Glutamatergic neuron (in vitro differentiated cells): ENCODE results near the gene ADRM1. TPM values are rescaled to one million over a fixed set of nuclear protein-coding genes. Genes with fewer than 3 reads are reported as not detected.

Experiments
- DNase-seq: peaks from one replicate; pipeline ENCODE4 v3.0.0; 2022
- H3K27ac Mint-ChIP-seq: one replicate; pipeline ENCODE4 v1.8.0; 2020; ENCODE audit warnings: mild to moderate bottlenecking, mixed read lengths, inconsistent platforms; ENCODE audit not compliant: unreplicated experiment
- H3K27me3 Mint-ChIP-seq: one replicate; pipeline ENCODE4 v1.8.0; 2020; ENCODE audit warnings: mild to moderate bottlenecking, moderate library complexity, mixed read lengths, inconsistent platforms; ENCODE audit not compliant: unreplicated experiment
- H3K36me3 Mint-ChIP-seq: one replicate; pipeline ENCODE4 v1.8.0; 2020; ENCODE audit warnings: mild to moderate bottlenecking, mixed read lengths, inconsistent platforms; ENCODE audit not compliant: unreplicated experiment
- H3K4me1 Mint-ChIP-seq: one replicate; pipeline ENCODE4 v1.8.0; 2020; ENCODE audit warnings: mild to moderate bottlenecking, low read depth, mixed read lengths, inconsistent platforms; ENCODE audit not compliant: unreplicated experiment
- H3K4me3 Mint-ChIP-seq: one replicate; pipeline ENCODE4 v1.8.0; 2020; ENCODE audit warnings: mild to moderate bottlenecking, mixed read lengths, inconsistent platforms; ENCODE audit not compliant: unreplicated experiment
- H3K9me3 Mint-ChIP-seq: one replicate; pipeline ENCODE4 v1.8.0; 2020; ENCODE audit warnings: mild to moderate bottlenecking, moderate library complexity, mixed read lengths, inconsistent platforms; ENCODE audit not compliant: unreplicated experiment
- total RNA-seq: library from RNA; stranded (reverse); fragmentation: NEBNext Ultra II Directional; extraction: Animal tissue kit (Norgen Biotek cat#: 25700); gene quantifications from one replicate; pipeline ENCODE4 v1.2.1, GENCODE V29; 2021; ENCODE audit not compliant: unreplicated experiment
- TF ChIP-seq, protein P1 (sequence below): fragments of 200-600 bp; sonication (generic); IDR thresholded peaks from one replicate; pipeline ENCODE4 v1.5.0; 2021; ENCODE audit not compliant: partially characterized antibody, unreplicated experiment

Gene ADRM1
- total RNA-seq, 1 donor from 2014 or later = 74.8 TPM

DNA sequence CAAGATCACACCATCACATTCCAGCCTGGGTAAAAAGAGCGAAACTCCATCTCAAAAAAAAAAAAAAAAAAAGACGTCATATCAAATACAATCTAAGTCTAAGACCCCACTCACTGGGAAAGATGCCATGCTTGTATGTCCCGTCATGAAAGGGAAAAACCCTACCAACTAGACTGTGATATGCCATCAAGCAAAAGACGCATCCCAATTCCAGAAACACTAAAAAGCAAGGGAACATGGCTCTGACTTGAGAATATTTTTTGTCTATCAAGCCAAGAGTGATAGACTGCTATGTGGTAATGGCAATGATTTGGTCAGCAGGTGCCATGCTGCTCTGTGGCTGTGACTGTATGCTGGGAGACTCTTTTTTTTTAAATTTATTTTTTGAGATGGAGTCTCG is 41.3 kb downstream of the ADRM1 start:
- TF ChIP-seq, protein P1, sequence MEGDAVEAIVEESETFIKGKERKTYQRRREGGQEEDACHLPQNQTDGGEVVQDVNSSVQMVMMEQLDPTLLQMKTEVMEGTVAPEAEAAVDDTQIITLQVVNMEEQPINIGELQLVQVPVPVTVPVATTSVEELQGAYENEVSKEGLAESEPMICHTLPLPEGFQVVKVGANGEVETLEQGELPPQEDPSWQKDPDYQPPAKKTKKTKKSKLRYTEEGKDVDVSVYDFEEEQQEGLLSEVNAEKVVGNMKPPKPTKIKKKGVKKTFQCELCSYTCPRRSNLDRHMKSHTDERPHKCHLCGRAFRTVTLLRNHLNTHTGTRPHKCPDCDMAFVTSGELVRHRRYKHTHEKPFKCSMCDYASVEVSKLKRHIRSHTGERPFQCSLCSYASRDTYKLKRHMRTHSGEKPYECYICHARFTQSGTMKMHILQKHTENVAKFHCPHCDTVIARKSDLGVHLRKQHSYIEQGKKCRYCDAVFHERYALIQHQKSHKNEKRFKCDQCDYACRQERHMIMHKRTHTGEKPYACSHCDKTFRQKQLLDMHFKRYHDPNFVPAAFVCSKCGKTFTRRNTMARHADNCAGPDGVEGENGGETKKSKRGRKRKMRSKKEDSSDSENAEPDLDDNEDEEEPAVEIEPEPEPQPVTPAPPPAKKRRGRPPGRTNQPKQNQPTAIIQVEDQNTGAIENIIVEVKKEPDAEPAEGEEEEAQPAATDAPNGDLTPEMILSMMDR = no peak
- Mint-ChIP-seq H3K9me3 (peaks cover 14% of the 10 kb centered on the region), H3K4me1 (peaks cover 11% of the 10 kb centered on the region), H3K4me3 (no peak overlapping the region), H3K27me3 (peaks cover 12% of the 10 kb centered on the region), H3K36me3 (peaks cover 13% of the 10 kb centered on the region), H3K27ac (no peak overlapping the region)
- DNase-seq = no peak

DNA sequence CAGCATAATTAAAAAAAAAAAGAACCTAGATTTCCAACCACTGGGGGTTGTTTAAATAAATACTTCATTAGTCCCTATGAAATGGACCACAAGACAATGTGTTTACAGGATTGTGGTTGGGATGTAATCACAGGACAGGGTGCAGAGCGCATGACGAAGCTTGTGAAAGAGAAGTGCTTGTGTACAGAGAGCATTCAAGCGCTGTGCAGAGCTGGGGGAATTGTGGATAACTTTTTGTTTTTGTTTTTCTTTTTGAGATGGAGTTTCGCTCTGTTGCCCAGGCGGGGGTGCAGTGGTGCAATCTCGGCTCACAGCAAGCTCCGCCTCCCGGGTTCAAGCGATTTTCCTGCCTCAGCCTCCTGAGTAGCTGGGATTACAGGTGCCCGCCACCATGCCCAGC is 42.0 kb downstream of the ADRM1 start:
- peak overlapping the region; percentile 43 for H3K4me3 Mint-ChIP-seq
- H3K9me3 Mint-ChIP-seq = peaks cover 14% of the 10 kb centered on the region
- H3K27ac Mint-ChIP-seq = no peak overlapping the region
- H3K4me1 Mint-ChIP-seq = peaks cover 11% of the 10 kb centered on the region
- peaks cover 13% of the 10 kb centered on the region for H3K36me3 Mint-ChIP-seq
- TF ChIP-seq, protein P1 = no peak
- peaks cover 15% of the 10 kb centered on the region for H3K27me3 Mint-ChIP-seq
- no peak for DNase-seq

DNA sequence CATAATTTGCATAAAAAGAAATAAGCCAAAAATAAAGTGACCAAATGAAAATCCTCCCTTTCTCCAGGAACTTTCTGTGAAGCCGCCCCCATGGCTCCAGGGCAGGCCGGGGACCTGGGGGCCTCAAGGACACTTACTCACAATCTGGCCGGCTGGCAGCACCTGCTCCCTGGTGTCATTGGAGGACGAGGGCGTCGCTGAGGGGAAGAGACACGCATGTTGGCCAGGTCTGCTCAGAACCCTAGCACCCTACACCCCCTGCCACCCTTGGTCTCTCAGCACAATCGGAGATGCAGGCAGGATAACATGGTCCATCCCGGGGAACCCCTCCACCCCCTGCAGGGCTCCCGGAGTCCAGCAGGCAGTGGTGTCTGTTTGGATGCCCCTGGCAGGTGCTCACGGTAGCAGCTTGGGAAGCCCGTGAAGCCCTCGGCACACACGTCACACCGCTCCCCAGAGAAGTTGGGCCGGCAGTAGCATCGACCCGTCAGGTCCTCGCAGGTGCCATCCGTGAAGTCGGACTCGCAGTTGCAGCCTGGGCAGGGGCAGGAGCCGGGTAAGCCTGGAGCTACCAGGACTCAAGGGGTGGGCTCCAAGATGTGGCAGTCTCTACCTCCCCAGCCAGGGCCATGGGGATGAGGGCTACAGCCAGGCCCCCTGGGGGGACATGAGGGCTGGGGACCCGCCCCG is 43.0 kb downstream of the ADRM1 start:
- Mint-ChIP-seq H3K27me3 (peaks cover 12% of the 10 kb centered on the region), H3K27ac (peak overlapping the region; percentile 82), H3K36me3 (peaks cover 10% of the 10 kb centered on the region), H3K4me1 (peaks cover 11% of the 10 kb centered on the region), H3K4me3 (no peak overlapping the region), H3K9me3 (peaks cover 14% of the 10 kb centered on the region)
- TF ChIP-seq, protein P1 = no peak
- no peak for DNase-seq

DNA sequence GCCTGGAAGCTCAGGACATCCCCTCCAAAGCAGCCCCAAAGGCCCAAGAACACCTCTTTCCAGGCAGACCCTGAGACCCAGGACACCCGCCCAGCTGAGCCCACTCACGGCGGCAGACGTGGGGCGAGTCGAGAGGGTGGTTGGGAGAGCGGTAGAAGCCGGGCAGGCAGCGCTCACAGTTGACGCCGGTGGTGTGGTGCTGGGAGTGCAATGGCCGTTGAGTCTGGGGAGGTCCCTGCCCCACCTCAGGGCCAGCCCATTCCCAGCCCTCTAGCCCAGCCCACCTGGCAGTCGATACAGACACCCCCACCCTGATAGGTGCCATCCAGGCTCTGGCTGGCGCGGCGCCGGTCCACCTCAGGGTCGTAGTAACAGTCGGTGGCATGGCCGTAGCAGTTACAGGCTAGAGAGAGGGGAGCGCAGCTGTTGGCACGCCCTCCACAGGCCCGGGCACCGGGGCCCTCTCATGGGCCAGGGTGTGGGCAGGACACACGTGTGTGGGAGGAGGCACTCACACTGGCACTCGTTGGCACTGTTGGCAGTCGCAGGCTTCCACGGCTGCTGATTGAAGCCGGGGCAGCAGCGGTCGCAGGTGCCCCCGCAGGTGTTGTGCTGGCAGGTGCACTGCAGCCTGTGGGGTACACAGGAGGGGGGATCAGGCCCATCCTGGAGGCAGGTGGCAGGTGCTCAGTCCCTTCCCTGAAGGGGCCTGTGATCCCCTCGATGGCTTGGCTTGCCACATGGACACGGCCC is 43.8 kb downstream of the ADRM1 start:
- Mint-ChIP-seq H3K9me3 (peaks cover 14% of the 10 kb centered on the region), H3K4me3 (no peak overlapping the region), H3K36me3 (peaks cover 10% of the 10 kb centered on the region), H3K27me3 (peaks cover 12% of the 10 kb centered on the region), H3K4me1 (peaks cover 11% of the 10 kb centered on the region), H3K27ac (no peak overlapping the region)
- TF ChIP-seq, protein P1 = no peak
- no peak for DNase-seq

DNA sequence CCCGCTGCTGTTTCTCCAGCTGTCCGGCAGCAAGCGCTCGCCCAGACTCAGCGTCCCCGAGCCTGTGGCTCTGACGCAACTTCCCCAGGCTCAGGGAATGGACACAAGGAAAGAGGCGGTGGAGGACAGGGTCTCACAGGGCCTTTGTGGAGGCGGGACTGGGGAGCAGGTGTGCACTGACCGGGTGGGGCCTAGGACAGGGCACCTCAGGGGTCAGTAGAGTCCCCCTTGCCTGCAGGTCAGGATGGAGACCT is 44.3 kb downstream of the ADRM1 start:
- no peak overlapping the region for H3K27ac Mint-ChIP-seq

More for the DNA sequence above, 44.3 kb downstream of the ADRM1 start:
- TF ChIP-seq, protein P1 = no peak
- Mint-ChIP-seq H3K9me3 (peaks cover 14% of the 10 kb centered on the region), H3K4me1 (peaks cover 11% of the 10 kb centered on the region), H3K4me3 (no peak overlapping the region), H3K27me3 (peaks cover 12% of the 10 kb centered on the region), H3K36me3 (peaks cover 10% of the 10 kb centered on the region)
- DNase-seq = no peak
